Suprapubic skin (tissue), 4 donors: ENCODE measurements around the gene MAD1L1. TPM values are rescaled to one million over a fixed set of nuclear protein-coding genes. Genes with fewer than 3 reads are reported as not detected.
"Not testable (repeated sequence)": the region's sequence is repeated elsewhere in the genome, so short reads cannot be mapped to it uniquely, and the experiment has no call there.

ENCODE experiments used
- DNase-seq, 2 donors: peaks; one replicate each; pipeline ENCODE4 v3.0.0-alpha.2; 2019; ENCODE audit warnings: low spot score in 2 of 2
- H3K27ac ChIP-seq: fragments of 200-600 bp; sonication (generic); one replicate; pipeline ENCODE4 v1.5.1; 2019
- H3K27me3 ChIP-seq: fragments of 200-600 bp; sonication (generic); one replicate; pipeline ENCODE4 v1.5.1; 2019
- H3K36me3 ChIP-seq: fragments of 200-600 bp; sonication (generic); one replicate; pipeline ENCODE4 v1.5.1; 2019
- H3K4me1 ChIP-seq: fragments of 200-600 bp; sonication (generic); one replicate; pipeline ENCODE4 v1.5.1; 2019
- H3K4me3 ChIP-seq: fragments of 200-600 bp; sonication (generic); one replicate; pipeline ENCODE4 v1.5.1; 2019; ENCODE audit warnings: mild to moderate bottlenecking
- H3K9me3 ChIP-seq: fragments of 200-600 bp; sonication (generic); one replicate; pipeline ENCODE4 v1.5.1; 2019
- EP300 ChIP-seq: sonication (generic); formaldehyde crosslinking; IDR thresholded peaks from one replicate; pipeline ENCODE4 v1.6.1; 2017; ENCODE audit warnings: antibody characterized with exemption
- POLR2A ChIP-seq, 2 donors: fragments of 450-650 bp; IDR thresholded peaks; one replicate each; pipeline ENCODE4 v1.6.1; 2017; ENCODE audit warnings: antibody characterized with exemption in 2 of 2, mild to moderate bottlenecking in 2 of 2, moderate library complexity in 2 of 2
- POLR2AphosphoS5 ChIP-seq, 3 donors: sonication (generic); formaldehyde crosslinking; IDR thresholded peaks; one replicate each; pipeline ENCODE4 v1.6.1; 2017; ENCODE audit warnings: antibody characterized with exemption in 3 of 3
- WGBS: methylation state at CpG from one replicate; pipeline ENCODE4 v1.1.5; 2018; 5-methylcytosine and 5-hydroxymethylcytosine counted together
- total RNA-seq, 4 donors: library from RNA; depleted of rRNA; stranded (reverse); fragments of >200 nt; gene quantifications; one replicate each; pipeline ENCODE4 v1.1.0, GENCODE V29; 2016
- TF ChIP-seq, protein P1 (sequence below), 2 donors: fragments of 200-600 bp in 1 of 2; fragments of 450-650 bp in 1 of 2; sonication (generic) in 1 of 2; IDR thresholded peaks; one replicate each; pipeline ENCODE4 v1.5.1; 2016 to 2019; ENCODE audit warnings: antibody characterized with exemption in 2 of 2, mild to moderate bottlenecking in 1 of 2, moderate library complexity in 1 of 2

The MAD1L1 gene
- total RNA-seq, 4 donors from 2014 or later, result 53.2 to 69.8 (median 62.2) TPM

DNA sequence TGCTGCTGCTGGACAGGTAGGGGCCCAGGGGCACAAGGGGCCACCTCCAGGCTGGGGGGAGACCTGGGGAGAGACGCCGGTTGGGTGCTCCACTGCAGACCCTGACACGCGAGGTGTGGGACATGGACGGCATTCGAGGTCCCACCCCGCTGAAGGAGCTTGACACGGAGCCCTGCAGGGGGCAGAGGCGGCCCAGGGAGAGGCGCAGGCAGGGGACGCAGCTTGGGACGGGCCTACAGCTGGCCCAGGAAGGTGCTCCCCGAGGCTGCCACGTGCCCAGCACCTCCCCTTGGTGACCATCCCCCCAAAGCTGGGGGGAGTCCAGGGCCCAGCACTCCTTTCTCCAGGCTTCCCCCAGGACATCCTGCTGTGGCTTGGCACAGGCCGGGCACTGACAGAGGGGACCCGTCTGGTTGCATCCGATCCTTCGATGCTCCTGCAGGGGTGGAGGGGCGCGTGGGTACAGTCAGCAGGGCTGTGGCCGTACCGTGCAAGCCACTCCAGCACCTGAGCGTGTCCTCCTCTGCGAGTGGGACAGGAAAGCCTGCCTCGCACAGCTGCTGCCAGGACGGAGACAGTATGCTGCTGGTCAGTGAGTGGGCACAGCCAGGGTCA, 388.3 kb downstream of the MAD1L1 start:
- no peak overlapping the region for H3K4me3 ChIP-seq
- 85% methylated on average over 21 of the region's 26 CpGs for WGBS

GRCh38 chr7:1843921-1844335, 388.8 kb downstream of the MAD1L1 start:
- Histone ChIP-seq H3K4me3 (no peak overlapping the region), H3K36me3 (peaks cover 9% of the 10 kb centered on the region), H3K4me1 (no peaks in the 10 kb centered on the region), H3K27me3 (no peaks in the 10 kb centered on the region), H3K27ac (no peak overlapping the region), H3K9me3 (no peaks in the 10 kb centered on the region)
- TF ChIP-seq POLR2A (IDR thresholded peaks at IDR 0.05) (no peak), EP300 (no peak), POLR2AphosphoS5 (IDR thresholded peaks at IDR 0.05) (no peak)
- TF ChIP-seq, protein P1, sequence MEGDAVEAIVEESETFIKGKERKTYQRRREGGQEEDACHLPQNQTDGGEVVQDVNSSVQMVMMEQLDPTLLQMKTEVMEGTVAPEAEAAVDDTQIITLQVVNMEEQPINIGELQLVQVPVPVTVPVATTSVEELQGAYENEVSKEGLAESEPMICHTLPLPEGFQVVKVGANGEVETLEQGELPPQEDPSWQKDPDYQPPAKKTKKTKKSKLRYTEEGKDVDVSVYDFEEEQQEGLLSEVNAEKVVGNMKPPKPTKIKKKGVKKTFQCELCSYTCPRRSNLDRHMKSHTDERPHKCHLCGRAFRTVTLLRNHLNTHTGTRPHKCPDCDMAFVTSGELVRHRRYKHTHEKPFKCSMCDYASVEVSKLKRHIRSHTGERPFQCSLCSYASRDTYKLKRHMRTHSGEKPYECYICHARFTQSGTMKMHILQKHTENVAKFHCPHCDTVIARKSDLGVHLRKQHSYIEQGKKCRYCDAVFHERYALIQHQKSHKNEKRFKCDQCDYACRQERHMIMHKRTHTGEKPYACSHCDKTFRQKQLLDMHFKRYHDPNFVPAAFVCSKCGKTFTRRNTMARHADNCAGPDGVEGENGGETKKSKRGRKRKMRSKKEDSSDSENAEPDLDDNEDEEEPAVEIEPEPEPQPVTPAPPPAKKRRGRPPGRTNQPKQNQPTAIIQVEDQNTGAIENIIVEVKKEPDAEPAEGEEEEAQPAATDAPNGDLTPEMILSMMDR (IDR thresholded peaks at IDR 0.05), result no peak
- no peak for DNase-seq
- 82% methylated on average over 5 of the region's 11 CpGs for WGBS

More for the DNA sequence above, 388.3 kb downstream of the MAD1L1 start:
- no peaks in the 10 kb centered on the region for H3K27me3 ChIP-seq
- H3K4me1 ChIP-seq, result no peaks in the 10 kb centered on the region
- H3K27ac ChIP-seq, result no peak overlapping the region
- DNase-seq, result peak; percentile 55 to 77
- no peaks in the 10 kb centered on the region for H3K9me3 ChIP-seq
- TF ChIP-seq POLR2AphosphoS5 (IDR thresholded peaks at IDR 0.05) (no peak), EP300 (no peak), POLR2A (IDR thresholded peaks at IDR 0.05) (no peak)
- TF ChIP-seq, protein P1 (IDR thresholded peaks at IDR 0.05), result no peak
- H3K36me3 ChIP-seq, result peaks cover 9% of the 10 kb centered on the region

DNA sequence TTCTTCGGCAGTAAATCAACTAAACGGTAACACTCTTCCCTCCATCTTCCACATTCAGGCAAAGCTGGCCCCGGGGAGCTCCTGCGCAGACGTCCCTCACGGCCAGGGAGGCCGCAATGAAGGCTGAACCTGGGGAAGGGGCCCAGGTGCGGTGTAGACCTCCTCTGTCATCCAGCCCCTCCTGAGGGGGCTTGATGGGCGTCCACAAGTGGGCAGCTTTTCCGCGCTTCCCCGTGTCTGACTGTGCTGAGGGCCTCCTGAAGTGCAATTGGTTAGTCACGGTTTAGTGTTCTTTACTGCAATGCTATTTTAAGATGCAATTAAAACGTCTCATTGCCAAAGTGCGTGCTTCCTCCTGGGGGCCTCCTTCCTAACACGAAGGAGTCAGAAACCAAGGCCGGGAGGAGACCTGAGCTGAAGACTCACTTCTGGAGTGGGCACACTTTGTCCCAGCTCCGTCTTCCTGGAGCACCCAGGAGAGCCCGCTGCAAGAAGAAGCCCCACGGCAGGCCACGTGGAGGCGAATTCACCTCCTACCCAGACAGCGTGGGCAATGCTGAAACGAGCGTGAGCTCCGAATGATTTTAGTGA, 389.4 kb downstream of the MAD1L1 start:
- peaks cover 9% of the 10 kb centered on the region for H3K36me3 ChIP-seq
- WGBS, result 91% methylated on average over 21 of the region's 26 CpGs
- no peak overlapping the region for H3K27ac ChIP-seq
- no peak for TF ChIP-seq POLR2AphosphoS5 (IDR thresholded peaks at IDR 0.05)
- no peak overlapping the region for H3K4me3 ChIP-seq
- H3K27me3 ChIP-seq, result no peaks in the 10 kb centered on the region
- DNase-seq, result peak in 1 of 2 donors; percentile 43
- no peaks in the 10 kb centered on the region for H3K4me1 ChIP-seq
- no peaks in the 10 kb centered on the region for H3K9me3 ChIP-seq

- Histone ChIP-seq H3K36me3 (peaks cover 9% of the 10 kb centered on the region), H3K4me3 (no peak overlapping the region), H3K27ac (no peak overlapping the region), H3K9me3 (no peaks in the 10 kb centered on the region), H3K4me1 (no peaks in the 10 kb centered on the region), H3K27me3 (no peaks in the 10 kb centered on the region)
- peak; percentile 46 to 76 for DNase-seq
- TF ChIP-seq, protein P1 (IDR thresholded peaks at IDR 0.05), result no peak
- TF ChIP-seq EP300 (no peak), POLR2AphosphoS5 (IDR thresholded peaks at IDR 0.05) (no peak), POLR2A (IDR thresholded peaks at IDR 0.05) (no peak)
- 92% methylated on average over 14 of the region's 31 CpGs for WGBS
These were observed 390.2 kb downstream of the MAD1L1 start for GRCh38 chr7:1842321-1843221.

- not testable (repeated sequence) for H3K27ac ChIP-seq, H3K4me1 ChIP-seq, H3K9me3 ChIP-seq, H3K4me3 ChIP-seq, H3K27me3 ChIP-seq, H3K36me3 ChIP-seq
- WGBS, result 96% methylated on average over 14 of the region's 40 CpGs
- DNase-seq, result peak; percentile 54 to 73
These were observed 391.3 kb downstream of the MAD1L1 start for GRCh38 chr7:1841286-1842021.

- not testable (repeated sequence) for H3K4me3 ChIP-seq, H3K27me3 ChIP-seq, H3K36me3 ChIP-seq, H3K27ac ChIP-seq, H3K9me3 ChIP-seq, H3K4me1 ChIP-seq
- WGBS, result 97% methylated on average over 12 of the region's 18 CpGs
- DNase-seq, result peak in 1 of 2 donors; percentile 33
These were observed 392.0 kb downstream of the MAD1L1 start for GRCh38 chr7:1840744-1841143.
